HG03342 (cell line): Measurements from ENCODE around the gene CARMIL1.

ENCODE experiments used
- ATAC-seq: cut with Tn5 transposase; IDR thresholded peaks from one replicate; pipeline ENCODE4 v1.9.1; 2021; ENCODE audit warnings: mild to moderate bottlenecking, moderate library complexity; ENCODE audit not compliant: unreplicated experiment

The CARMIL1 gene

GRCh38 chr6:25403150-25403549, 124.0 kb downstream of the CARMIL1 start:
- ATAC-seq, result no peak

DNA sequence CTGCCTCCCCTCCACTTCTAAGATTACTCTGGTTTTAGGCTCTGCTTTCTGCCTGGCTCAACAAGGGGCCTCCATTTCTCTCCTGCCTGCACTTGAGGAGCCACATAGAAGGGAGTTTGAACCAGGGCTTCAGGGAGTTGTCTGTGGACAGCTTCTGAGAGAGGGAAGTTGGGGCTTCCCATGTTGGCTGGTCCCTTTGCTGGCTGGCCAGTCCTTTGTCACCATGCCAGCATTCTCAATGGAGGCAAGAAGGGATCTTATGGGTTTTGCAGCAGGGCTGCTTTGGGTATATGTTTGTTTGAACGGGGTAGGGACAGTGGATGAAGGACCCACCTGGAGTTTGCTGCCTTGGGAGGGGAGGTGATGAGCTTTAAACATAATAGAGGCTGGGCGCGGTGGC, 124.9 kb downstream of the CARMIL1 start:
- ATAC-seq, result no peak

DNA sequence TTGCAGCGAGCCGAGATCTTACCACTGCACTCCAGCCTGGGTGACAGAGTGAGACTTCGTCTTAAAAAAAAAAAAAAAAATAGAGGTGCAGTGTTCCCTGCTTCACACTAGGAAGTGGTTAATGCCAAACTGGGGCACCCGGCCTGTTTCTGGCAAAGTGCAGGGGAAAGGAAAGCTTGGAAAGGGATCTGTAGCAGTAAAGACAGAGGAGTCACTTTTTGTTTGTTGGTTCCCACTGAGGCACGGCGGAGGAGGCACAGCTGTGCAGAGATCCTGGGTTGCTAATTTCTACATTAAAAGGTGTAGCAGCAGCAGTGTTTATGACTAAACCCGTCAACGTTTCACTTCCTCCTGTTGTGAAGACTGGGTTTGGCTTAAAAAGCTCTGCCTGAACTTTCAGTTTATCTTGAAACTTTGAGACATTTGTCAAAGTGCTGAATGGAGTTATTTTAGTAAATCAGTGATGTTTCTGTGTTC, 125.6 kb downstream of the CARMIL1 start:
- ATAC-seq, result peak; percentile 97

DNA sequence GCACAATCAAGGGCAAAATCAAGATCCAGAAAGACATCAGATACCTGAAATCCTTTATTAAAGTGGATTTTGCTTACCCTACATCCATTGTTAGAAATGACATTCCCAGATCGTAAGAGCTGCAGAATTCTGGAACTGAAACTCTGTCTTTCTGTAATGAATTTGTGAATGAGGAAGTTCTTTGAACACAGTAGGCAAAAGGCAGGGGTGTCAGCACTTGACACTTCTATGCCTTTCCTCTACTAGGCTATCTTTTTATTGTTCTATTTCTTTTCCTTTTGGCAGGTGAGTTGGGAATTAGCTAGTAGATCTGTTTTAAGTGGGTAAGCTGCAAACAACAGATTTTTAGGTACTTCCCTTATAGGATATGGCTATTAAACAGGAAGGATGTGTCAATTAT, 126.3 kb downstream of the CARMIL1 start:
- no peak for ATAC-seq

GRCh38 chr6:25407431-25407830, 128.3 kb downstream of the CARMIL1 start:
- no peak for ATAC-seq

- ATAC-seq, result no peak
These were observed 130.9 kb downstream of the CARMIL1 start for GRCh38 chr6:25410102-25410501.

GRCh38 chr6:25411316-25411950, 132.3 kb downstream of the CARMIL1 start:
- ATAC-seq, result no peak

GRCh38 chr6:25413207-25413905, 134.2 kb downstream of the CARMIL1 start:
- no peak for ATAC-seq

DNA sequence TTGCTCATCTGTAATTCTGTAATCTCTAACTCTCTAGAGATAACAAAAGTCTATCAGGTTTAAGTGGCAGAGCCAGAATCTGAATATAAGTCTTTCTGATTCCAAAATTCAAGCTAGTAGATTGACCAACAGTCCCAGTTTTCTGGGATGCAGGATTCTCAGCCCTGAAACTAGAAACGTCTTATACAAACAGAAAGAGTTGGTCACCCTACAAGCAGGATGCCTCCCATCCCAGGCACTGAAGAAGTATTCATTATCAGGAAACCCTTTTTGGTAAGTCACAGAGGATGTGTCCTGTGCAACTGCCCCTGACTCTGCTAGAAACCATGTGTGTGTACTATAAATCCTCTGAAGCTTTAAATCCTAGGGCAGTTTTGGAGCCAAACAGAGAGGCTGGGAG, 135.0 kb downstream of the CARMIL1 start:
- ATAC-seq, result no peak

DNA sequence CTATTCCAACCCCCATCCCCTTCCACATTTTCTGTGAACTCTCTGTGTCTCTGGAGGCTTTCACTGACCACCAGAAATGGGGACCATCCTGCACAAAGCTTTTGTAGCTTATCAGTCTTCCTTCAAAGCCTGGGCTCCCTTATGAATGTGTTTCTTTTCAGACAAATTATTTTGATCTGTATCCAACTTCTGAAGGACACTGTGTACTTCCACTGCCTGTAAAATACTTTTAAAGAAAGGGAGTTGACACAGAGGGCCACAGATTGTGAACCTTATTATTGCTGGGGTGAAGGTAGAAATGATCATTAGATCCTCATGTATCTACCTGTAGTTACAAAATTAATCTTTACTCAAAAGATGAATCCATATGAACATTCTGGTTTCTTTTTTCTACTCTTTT, 135.6 kb downstream of the CARMIL1 start:
- ATAC-seq, result no peak

DNA sequence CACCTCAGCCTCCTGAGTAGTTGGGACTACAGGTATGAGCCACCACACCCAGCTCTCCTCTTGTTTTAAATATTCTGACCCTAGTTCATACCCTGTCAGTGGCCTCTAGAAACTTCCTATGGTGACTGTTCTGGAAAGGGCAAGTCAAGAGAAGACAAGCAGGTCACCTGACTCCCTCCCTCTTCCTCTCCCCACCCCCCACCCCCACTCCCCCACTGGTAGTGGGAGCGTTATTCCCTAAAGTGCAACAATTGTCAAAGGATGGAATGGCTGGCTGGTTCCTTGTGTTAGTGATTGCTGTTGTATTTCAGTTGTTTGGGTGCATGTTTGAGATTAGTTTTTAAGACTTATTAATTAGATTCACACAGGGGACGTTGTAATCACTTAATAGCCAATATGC, 136.1 kb downstream of the CARMIL1 start:
- no peak for ATAC-seq

DNA sequence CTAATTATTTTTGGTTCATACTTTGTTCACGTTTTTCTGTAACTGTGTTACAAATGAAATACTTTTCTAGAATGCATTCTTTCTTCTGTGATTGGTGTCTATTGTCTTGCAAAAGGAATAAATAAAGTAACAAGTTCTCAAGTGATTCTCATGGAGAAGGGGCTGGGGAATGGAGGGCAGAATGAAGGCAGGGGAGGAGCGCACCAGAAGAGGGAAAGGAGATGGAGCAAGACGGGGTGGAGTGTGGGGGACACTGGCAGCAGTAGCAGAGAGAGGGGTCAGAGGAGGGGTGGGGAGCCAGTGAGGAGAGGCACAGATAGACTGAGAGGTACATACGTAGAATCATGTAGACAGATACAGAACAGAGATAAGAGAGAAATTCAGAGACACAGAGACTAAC, 136.5 kb downstream of the CARMIL1 start:
- no peak for ATAC-seq

DNA sequence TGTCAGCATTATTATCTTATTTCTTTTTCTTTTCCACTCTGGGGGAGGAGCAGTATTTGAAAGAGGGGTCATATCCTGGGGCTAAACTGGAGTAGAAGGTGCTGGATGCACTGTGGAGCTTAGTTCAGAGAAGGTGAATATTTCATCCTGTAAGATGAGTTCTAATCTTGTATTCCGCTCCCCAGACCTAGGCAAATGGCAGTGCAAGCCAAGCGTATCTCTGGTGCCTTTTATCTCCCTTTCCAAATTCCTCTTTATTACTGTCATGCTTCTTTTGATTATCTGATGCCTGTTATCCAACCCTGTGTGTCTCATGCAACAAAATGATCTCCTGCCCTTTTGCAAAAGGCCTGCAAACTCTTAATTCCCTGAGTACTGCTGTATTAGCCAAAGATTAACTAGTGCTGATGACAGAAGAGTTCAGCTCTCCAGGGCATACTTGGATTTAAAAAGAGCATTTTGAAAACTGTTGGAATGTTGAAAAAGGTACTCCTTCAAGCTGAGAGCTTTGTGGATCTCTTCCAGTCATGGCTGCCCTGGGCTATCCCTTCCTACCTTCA, 138.0 kb downstream of the CARMIL1 start:
- ATAC-seq, result no peak

DNA sequence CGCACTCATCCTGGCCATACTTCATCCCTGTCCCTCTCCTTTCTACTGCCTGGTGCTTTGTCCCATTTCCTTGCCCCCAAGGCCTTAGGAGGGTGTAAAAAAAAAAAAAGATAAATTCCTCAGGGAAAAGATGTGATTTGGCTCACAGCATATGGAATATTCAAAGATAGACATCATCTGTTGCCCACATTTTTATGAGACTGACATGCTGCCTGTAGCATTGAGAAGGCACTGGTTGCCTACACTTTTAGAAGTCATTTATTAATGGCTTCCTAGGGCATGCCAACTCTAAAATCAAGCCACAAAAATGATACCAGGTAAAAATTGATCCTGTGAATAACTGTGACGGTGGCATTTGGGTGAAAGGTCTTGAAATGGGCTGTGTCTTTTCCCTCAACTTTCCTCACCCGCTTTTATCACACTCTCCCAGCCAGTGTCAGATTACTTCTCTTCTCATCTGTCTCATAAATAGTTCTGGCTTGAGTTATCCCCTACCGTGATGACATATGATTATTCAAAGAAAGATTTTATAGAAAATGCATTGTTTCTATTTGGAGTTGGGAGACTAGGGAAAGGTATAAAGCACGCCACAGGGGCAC, 139.4 kb downstream of the CARMIL1 start:
- ATAC-seq, result no peak

GRCh38 chr6:25419879-25420278, 140.7 kb downstream of the CARMIL1 start:
- ATAC-seq, result no peak

GRCh38 chr6:25423358-25423757, 144.2 kb downstream of the CARMIL1 start:
- no peak for ATAC-seq

- no peak for ATAC-seq
These were observed 145.1 kb downstream of the CARMIL1 start for GRCh38 chr6:25424303-25424702.

DNA sequence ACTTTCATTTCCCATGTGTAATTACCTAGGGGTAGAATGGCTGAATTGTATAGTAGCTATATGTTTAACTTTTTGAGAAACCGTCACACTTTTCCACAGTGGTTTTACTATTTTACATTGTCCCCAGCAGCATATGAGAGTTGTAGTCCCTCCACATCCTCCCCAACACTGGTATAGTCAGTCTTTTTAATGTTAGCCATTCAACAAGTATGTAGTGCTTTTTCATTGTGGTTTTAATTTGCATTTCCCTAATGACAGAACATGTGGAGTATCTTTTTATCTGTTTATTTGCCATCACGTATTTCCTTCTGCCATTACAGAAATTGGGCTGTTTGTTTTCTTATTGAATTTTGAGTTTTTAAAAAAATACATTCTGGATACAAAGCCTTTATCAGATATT, 148.4 kb downstream of the CARMIL1 start:
- no peak for ATAC-seq

GRCh38 chr6:25428758-25429317, 149.7 kb downstream of the CARMIL1 start:
- no peak for ATAC-seq

DNA sequence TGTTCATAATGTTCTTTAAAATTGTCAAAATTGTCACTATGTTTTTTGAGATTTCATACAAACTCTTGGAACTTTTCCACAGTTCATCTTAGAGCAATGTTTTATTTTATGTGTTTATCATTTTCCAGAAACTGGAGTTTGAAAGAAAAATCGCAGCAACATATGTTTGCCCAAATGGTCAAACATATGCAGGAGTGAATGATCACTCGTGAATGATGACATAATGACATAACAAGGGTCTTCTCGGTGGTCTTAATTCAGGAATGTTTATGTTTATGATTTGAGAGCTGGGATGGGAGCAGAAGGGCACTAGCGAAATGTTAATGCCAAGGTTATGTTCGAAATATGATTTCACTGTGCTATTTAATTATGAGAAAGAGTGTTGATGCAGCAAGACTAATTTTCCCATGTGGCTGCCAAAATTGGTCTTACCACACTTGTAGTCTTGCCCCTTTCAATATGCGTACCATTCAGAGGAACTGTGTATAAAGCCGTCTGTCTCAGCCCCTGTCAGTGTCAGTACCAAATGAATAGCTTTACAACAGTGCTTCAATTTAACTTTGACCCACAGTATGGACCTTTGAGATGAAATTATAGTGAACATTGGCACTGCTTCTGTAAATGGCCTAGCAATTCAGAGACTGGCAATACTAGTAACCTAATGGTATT, 152.3 kb downstream of the CARMIL1 start:
- ATAC-seq, result no peak

- ATAC-seq, result no peak
These were observed 152.8 kb downstream of the CARMIL1 start for GRCh38 chr6:25431975-25432307.
